ENCODE measurements around the gene ATP2B1. TPM values are rescaled to one million over a fixed set of nuclear protein-coding genes. Genes with fewer than 3 reads are reported as not detected.

ATP2B1 gene
- total RNA-seq, 4 donors from 2014 or later = 10.9 to 32.4 (median 21.0) TPM

DNA sequence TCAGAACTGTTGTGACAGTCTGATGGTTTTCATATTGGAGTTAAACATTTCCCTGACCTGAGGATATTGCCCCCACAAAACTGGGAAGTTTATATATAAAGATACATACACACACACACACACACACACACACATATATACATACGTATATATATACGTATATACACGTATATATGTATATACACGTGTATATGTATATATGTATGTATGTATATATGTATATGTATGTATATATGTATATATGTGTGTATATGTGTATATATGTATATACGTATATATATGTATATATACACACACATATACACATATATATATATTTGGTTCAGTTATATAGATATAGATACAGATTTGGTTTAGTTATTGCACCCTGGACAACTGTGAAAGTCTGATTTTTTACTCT lies 65.7 kb downstream of the ATP2B1 start:
- intact Hi-C loops (cut with DNase I) = no loop called here
- Histone ChIP-seq H3K4me3 (no peak overlapping the region), H3K27ac (no peak overlapping the region), H3K9me3 (no peaks in the 10 kb centered on the region), H3K36me3 (peaks cover 0 to 16% (median 0%) of the 10 kb centered on the region in 3 donors), H3K27me3 (no peaks in the 10 kb centered on the region), H3K4me1 (no peaks in the 10 kb centered on the region)
- WGBS, 2 donors = 75 to 89% methylated on average over 5 of the region's 5 CpGs
- TF ChIP-seq, protein P1, sequence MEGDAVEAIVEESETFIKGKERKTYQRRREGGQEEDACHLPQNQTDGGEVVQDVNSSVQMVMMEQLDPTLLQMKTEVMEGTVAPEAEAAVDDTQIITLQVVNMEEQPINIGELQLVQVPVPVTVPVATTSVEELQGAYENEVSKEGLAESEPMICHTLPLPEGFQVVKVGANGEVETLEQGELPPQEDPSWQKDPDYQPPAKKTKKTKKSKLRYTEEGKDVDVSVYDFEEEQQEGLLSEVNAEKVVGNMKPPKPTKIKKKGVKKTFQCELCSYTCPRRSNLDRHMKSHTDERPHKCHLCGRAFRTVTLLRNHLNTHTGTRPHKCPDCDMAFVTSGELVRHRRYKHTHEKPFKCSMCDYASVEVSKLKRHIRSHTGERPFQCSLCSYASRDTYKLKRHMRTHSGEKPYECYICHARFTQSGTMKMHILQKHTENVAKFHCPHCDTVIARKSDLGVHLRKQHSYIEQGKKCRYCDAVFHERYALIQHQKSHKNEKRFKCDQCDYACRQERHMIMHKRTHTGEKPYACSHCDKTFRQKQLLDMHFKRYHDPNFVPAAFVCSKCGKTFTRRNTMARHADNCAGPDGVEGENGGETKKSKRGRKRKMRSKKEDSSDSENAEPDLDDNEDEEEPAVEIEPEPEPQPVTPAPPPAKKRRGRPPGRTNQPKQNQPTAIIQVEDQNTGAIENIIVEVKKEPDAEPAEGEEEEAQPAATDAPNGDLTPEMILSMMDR (IDR thresholded peaks at IDR 0.05) = no peak
- TF ChIP-seq POLR2A (IDR thresholded peaks at IDR 0.05) = no peak
- DNase-seq = no peak

DNA sequence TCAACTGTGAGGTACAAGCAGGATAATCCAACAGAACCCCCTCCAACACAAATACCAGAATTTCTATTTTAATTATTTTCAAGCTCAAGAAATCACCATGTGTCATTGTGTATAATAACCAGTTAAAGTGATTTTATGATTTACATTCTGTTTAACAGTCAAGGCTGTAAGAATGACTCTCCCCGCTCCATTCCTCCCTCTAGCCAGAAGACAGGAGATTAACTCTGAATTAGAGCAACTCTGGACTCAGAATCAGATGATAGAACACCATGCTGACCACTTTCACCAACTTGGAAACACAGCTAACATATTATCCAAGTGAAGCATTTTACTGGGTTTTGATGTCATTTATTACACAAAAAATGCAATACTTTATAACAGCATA lies 71.9 kb downstream of the ATP2B1 start:
- WGBS, 2 donors = 67 to 80% methylated on average over 1 of the region's 1 CpG
- Histone ChIP-seq H3K36me3 (peaks cover 0 to 29% (median 0%) of the 10 kb centered on the region in 3 donors), H3K4me1 (peaks cover 0 to 9% (median 4%) of the 10 kb centered on the region in 3 donors), H3K27me3 (no peaks in the 10 kb centered on the region), H3K27ac (no peak overlapping the region), H3K4me3 (no peak overlapping the region), H3K9me3 (no peaks in the 10 kb centered on the region)
- no peak for DNase-seq
- intact Hi-C loops (cut with DNase I) = no loop called here
- TF ChIP-seq POLR2A (IDR thresholded peaks at IDR 0.05) = no peak
- TF ChIP-seq, protein P1 (IDR thresholded peaks at IDR 0.05) = no peak

DNA sequence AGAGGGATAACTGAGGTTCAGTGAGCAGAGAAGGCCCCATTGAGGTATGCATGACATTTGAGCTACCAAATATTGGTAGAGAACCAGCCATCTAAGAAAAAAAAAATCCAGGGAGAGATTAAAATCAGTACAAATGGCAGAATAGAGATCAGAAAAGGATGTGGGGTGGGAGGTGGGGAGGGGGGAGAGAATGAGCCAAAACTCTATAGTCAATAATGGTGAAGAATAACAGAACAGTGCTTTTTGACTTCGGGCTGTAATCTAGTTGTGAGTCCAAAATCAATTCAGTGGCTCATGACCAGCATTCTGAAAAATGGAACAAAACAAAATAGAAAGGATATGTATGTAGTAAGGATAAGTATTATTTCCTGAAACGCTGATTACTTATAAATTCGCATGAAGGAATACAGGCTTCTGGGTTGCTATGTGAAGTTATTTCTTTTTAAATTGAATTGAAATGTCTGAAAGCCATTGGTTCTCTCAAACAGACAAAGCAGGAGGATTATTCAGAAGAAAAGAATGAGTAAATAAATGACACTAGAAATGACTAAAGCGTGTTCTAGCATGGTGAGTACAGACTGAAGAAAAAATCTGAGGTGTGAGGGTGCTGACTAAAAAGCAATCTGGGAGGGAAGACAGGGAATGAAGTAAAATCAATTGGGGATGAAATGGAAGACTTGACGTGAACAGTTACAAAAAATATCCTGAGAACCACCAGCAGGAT lies 72.4 kb downstream of the ATP2B1 start:
- no peak overlapping the region for H3K4me3 ChIP-seq
- peaks cover 0 to 9% (median 4%) of the 10 kb centered on the region in 3 donors for H3K4me1 ChIP-seq
- intact Hi-C loops (cut with DNase I) = no loop called here
- DNase-seq = no peak
- H3K27me3 ChIP-seq = no peaks in the 10 kb centered on the region
- no peak overlapping the region for H3K27ac ChIP-seq
- H3K9me3 ChIP-seq = no peaks in the 10 kb centered on the region
- 21 to 44% methylated on average over 5 of the region's 5 CpGs for WGBS, 2 donors
- TF ChIP-seq, protein P1 (IDR thresholded peaks at IDR 0.05) = no peak
- TF ChIP-seq POLR2A (IDR thresholded peaks at IDR 0.05) = no peak
- H3K36me3 ChIP-seq = peaks cover 0 to 23% (median 0%) of the 10 kb centered on the region in 3 donors

DNA sequence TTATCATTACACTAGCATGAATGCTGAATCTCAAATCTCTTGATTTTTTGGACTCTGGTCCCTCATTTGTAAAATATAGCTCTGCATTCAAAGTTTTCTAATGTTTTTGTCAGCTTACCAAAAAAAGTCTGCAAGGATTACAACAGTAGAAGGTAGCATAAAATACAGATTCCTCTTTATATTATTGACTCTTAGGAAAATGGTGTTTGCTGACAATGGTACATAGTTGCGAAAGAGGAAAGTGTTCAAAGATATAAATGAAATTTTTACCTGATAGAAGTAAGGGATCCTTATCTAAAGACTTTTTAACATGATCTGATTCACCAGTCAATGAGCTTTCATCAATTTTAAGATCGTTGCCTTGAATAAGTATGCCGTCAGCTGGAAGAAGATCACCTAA lies 74.1 kb downstream of the ATP2B1 start:
- intact Hi-C loops (cut with DNase I) = no loop called here
- TF ChIP-seq POLR2A (IDR thresholded peaks at IDR 0.05) = no peak
- Histone ChIP-seq H3K4me3 (no peak overlapping the region), H3K27me3 (no peaks in the 10 kb centered on the region), H3K27ac (no peak overlapping the region), H3K36me3 (peaks cover 0 to 24% (median 0%) of the 10 kb centered on the region in 3 donors), H3K4me1 (peaks cover 0 to 9% (median 4%) of the 10 kb centered on the region in 3 donors), H3K9me3 (no peaks in the 10 kb centered on the region)
- WGBS, 2 donors = 96 to 99% methylated on average over 3 of the region's 3 CpGs
- DNase-seq = no peak

DNA sequence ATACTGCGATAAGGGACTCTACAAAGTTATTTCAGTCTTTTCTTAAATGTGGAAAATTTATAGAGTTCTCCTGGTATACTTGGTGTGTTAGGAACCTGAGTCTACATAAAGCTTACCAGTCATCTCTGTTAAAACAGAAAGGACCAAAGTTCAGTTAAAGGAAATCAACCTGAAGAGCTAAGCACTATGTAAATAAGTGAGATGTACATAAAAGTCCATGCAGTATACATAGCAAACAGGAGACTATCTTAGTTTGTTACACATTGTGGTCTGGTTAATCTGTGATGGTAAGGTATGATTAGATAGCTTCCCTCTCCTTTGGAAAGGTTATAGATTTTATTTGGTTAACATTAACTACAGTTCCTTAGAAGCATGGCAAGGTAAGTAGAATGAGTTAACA lies 75.9 kb downstream of the ATP2B1 start:
- H3K27ac ChIP-seq = no peak overlapping the region
- H3K9me3 ChIP-seq = no peaks in the 10 kb centered on the region
- intact Hi-C loops (cut with DNase I) = no loop called here
- H3K27me3 ChIP-seq = no peaks in the 10 kb centered on the region
- no peak overlapping the region for H3K4me3 ChIP-seq
- TF ChIP-seq, protein P1 (IDR thresholded peaks at IDR 0.05) = no peak
- no peak for TF ChIP-seq POLR2A (IDR thresholded peaks at IDR 0.05)
- 92 to 97% methylated on average over 1 of the region's 1 CpG for WGBS, 2 donors
- no peak for DNase-seq
- peaks cover 0 to 9% (median 4%) of the 10 kb centered on the region in 3 donors for H3K4me1 ChIP-seq
- peaks cover 0 to 40% (median 5%) of the 10 kb centered on the region in 3 donors for H3K36me3 ChIP-seq
